Endometrial microvascular endothelial cells (primary cell): ENCODE results near the gene SEMA5A. TPM values are rescaled to one million over a fixed set of nuclear protein-coding genes. Genes with fewer than 3 reads are reported as not detected.

Experiments
- in situ Hi-C: cut with HindIII; loops from 2 replicates; pipeline ENCODE4 v1.10.0; 2017; ENCODE audit warnings: low sequenced_read_pairs, low pct_unique_long_range_greater_than_20kb; ENCODE audit errors: inconsistent ontology term
- total RNA-seq: library from RNA; depleted of rRNA; stranded (reverse); fragments of >200 nt; gene quantifications from one replicate; pipeline ENCODE4 v1.2.3, GENCODE V29; 2015; ENCODE audit errors: inconsistent ontology term

Gene SEMA5A
- total RNA-seq, 1 donor from 2014 or later = 0.37 TPM

DNA sequence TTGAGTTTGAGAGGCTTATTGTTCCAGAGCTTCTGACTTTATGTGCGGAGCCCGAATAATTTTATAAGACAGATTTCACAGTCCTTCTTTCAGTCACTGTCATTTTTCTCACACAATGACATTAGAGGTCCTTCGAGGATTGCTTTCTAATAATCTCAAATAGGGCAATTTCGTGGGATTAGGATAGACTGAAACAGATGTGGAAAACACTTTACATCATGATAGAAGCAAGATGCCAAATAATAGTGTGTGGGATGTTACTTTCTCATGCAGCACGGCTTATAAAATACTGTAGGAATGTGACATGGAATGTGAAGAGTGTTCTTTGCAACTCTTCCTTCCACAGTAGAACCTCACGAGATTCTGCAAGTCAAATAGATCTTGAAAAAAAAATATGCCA lies 451.3 kb downstream of the SEMA5A start:
- in situ Hi-C loops = no loop called here

GRCh38 chr5:9091896-9092662 lies 453.8 kb downstream of the SEMA5A start:
- in situ Hi-C loops = no loop called here

GRCh38 chr5:9090381-9091026 lies 455.4 kb downstream of the SEMA5A start:
- in situ Hi-C loops = no loop called here

DNA sequence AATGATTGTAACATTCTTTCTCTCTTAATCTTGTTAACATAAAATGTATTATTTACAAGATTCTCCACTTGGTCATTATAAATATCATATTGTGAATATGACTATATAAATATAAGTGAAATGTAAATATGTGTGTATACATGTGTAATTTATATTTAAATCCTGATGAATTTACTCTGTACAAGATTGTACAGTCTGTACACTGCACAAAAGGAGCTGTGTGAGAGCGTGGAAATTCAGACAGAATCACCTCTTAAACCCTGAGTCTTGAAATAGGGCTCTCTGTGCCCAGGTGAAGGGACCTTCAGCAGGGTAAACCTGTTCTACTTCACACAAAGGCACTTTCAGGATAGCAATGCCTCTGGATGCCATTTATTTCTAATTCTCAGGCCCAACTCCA lies 456.0 kb downstream of the SEMA5A start:
- in situ Hi-C loops = no loop called here

GRCh38 chr5:9082996-9083395 lies 462.9 kb downstream of the SEMA5A start:
- in situ Hi-C loops = no loop called here

GRCh38 chr5:9072701-9073100 lies 473.2 kb downstream of the SEMA5A start:
- in situ Hi-C loops = no loop called here

DNA sequence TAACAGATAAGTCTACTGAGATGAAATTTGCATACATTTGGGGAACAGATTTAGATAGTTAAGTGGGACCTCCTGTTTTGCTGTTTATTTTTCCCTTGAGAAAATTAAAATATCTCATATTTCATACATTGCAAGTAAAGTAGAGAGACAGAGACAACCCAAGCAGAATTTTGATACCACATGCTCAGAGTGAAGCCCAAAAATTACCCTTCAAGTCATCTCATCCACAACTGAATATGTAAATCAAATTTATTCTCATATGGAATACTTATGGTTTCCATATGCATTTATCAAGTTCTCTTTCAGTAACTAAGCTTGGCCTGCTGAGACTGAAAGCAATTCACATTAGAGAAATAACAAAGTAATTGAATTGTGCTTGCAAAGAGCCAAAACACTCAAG lies 474.4 kb downstream of the SEMA5A start:
- in situ Hi-C loops = no loop called here

GRCh38 chr5:9071074-9071473 lies 474.8 kb downstream of the SEMA5A start:
- in situ Hi-C loops = no loop called here

DNA sequence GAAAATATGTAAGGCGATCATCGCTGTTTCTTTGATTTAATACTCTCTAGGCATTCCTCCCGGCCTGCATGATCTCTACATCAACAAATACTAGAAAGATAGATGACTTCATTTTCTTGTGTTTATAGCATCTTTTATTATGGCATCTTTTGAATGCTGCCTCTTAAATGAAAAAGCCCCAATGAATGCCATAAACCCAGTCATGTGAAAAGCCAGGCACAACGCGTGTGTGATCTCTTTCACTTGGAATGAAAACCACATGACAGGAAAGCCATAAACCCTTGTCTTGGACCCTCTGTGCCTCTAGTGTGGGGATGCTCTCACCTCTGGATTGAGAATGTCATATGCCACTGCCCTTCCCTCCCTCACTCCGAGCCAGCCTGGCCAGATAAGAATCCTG lies 476.2 kb downstream of the SEMA5A start:
- in situ Hi-C loops = no loop called here

DNA sequence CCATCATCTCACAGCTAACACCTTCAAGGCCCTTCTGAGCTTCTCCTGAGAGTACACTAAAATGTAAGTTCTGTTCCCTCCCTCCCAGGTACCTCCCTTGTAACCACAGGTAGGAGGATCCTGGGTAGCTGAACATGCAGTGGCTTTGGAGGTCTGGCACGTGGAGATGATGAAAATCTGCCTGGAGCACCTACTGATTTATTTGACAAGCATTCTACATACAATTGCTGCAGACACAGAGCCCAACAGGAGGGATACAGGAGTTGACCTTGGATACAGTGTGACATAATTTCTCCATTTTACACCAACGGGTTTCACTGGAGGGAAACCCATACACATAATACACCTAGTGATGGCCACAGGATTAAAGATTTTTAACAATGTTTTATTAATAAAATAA lies 478.7 kb downstream of the SEMA5A start:
- in situ Hi-C loops = no loop called here

GRCh38 chr5:9066349-9066748 lies 479.5 kb downstream of the SEMA5A start:
- in situ Hi-C loops = no loop called here

GRCh38 chr5:9063615-9064245 lies 482.1 kb downstream of the SEMA5A start:
- in situ Hi-C loops = no loop called here

DNA sequence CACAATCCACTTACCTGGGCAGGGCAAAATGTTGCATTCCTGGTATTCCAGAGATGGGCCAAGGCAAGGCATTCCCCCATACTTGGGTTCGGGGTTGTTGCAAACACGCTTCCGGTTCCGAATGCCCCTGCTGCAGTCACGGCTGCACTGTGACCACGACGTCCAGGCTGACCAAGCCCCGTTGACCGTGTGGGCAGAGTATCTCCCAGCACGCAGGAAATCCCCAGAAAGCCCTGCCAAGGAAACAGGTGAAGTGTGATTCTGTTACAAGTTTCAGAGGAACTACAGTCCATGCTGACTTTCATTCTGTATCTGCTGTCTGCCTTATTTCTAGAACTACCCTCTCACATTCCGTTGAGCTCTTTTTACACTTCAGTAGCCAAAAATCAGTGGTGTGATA lies 483.0 kb downstream of the SEMA5A start:
- in situ Hi-C loops = no loop called here

GRCh38 chr5:9059920-9060691 lies 485.8 kb downstream of the SEMA5A start:
- in situ Hi-C loops = no loop called here

GRCh38 chr5:9058666-9059065 lies 487.2 kb downstream of the SEMA5A start:
- in situ Hi-C loops = no loop called here

- in situ Hi-C loops = no loop called here
Observed at GRCh38 chr5:9058161-9058560, 487.7 kb downstream of the SEMA5A start.

GRCh38 chr5:9057406-9058000 lies 488.4 kb downstream of the SEMA5A start:
- in situ Hi-C loops = no loop called here

DNA sequence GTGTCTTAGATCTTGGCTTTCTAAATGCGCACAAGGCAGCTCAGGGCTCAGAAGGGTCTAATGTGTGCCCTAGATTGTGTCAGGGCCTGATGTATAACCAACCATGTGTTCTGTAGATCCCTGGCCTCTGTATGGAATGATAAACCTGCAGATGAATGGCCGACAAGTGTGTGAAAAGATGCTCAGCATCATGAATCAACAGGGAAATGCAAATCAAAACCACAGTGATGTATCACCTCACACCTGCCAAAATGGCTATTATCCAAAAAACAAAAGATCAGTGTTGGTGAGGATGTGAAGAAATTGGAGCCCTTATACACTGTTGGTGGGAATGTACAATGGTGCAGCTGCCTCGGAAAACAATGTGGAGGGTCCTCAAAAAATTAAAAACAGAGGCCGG lies 489.8 kb downstream of the SEMA5A start:
- in situ Hi-C loops = no loop called here
